ENCODE measurements around the gene CDT1. TPM values are rescaled to one million over a fixed set of nuclear protein-coding genes. Genes with fewer than 3 reads are reported as not detected.

CDT1 gene
- total RNA-seq, 4 donors from 2014 or later = 0.33 to 1.8 (median 0.99) TPM

- DNase-seq = no peak
- Histone ChIP-seq H3K4me3 (replicated peaks in 1 of 3) (no peak overlapping the region), H3K9me3 (no peaks in the 10 kb centered on the region), H3K27me3 (no peaks in the 10 kb centered on the region), H3K27ac (no peak overlapping the region), H3K4me1 (peaks cover 16 to 20% of the 10 kb centered on the region in 2 donors), H3K36me3 (no peaks in the 10 kb centered on the region)
- TF ChIP-seq POLR2A (IDR thresholded peaks at IDR 0.05) = no peak
- WGBS, 2 donors = 17 to 90% methylated on average over 1 to 6 of the region's 10 CpGs
- intact Hi-C loops (cut with DNase I) = loop anchor here (10.0 kb wide), 2 partner anchors 280 to 400 kb away; partner anchors contain the start of genes ACSF3 and ZNF778
Measured at GRCh38 chr16:88815227-88815626, 11.6 kb downstream of the CDT1 start.

- Histone ChIP-seq H3K4me1 (peaks cover 8 to 12% of the 10 kb centered on the region in 2 donors), H3K9me3 (no peaks in the 10 kb centered on the region), H3K27me3 (no peaks in the 10 kb centered on the region), H3K36me3 (no peaks in the 10 kb centered on the region), H3K4me3 (replicated peaks in 1 of 3) (no peak overlapping the region), H3K27ac (no peak overlapping the region)
- intact Hi-C loops (cut with DNase I) = loop anchor here (10.0 kb wide), 2 partner anchors 279 to 399 kb away; partner anchors contain the start of genes ACSF3 and ZNF778
- WGBS, 2 donors = 29 to 31% methylated on average over 4 to 9 of the region's 19 CpGs
- TF ChIP-seq POLR2A (IDR thresholded peaks at IDR 0.05) = no peak
- TF ChIP-seq, protein P1, sequence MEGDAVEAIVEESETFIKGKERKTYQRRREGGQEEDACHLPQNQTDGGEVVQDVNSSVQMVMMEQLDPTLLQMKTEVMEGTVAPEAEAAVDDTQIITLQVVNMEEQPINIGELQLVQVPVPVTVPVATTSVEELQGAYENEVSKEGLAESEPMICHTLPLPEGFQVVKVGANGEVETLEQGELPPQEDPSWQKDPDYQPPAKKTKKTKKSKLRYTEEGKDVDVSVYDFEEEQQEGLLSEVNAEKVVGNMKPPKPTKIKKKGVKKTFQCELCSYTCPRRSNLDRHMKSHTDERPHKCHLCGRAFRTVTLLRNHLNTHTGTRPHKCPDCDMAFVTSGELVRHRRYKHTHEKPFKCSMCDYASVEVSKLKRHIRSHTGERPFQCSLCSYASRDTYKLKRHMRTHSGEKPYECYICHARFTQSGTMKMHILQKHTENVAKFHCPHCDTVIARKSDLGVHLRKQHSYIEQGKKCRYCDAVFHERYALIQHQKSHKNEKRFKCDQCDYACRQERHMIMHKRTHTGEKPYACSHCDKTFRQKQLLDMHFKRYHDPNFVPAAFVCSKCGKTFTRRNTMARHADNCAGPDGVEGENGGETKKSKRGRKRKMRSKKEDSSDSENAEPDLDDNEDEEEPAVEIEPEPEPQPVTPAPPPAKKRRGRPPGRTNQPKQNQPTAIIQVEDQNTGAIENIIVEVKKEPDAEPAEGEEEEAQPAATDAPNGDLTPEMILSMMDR (IDR thresholded peaks at IDR 0.05) = peak; percentile 18 to 72 (median 57)
- DNase-seq = peak; percentile 49
Measured at GRCh38 chr16:88815901-88816589, 12.5 kb downstream of the CDT1 start.

DNA sequence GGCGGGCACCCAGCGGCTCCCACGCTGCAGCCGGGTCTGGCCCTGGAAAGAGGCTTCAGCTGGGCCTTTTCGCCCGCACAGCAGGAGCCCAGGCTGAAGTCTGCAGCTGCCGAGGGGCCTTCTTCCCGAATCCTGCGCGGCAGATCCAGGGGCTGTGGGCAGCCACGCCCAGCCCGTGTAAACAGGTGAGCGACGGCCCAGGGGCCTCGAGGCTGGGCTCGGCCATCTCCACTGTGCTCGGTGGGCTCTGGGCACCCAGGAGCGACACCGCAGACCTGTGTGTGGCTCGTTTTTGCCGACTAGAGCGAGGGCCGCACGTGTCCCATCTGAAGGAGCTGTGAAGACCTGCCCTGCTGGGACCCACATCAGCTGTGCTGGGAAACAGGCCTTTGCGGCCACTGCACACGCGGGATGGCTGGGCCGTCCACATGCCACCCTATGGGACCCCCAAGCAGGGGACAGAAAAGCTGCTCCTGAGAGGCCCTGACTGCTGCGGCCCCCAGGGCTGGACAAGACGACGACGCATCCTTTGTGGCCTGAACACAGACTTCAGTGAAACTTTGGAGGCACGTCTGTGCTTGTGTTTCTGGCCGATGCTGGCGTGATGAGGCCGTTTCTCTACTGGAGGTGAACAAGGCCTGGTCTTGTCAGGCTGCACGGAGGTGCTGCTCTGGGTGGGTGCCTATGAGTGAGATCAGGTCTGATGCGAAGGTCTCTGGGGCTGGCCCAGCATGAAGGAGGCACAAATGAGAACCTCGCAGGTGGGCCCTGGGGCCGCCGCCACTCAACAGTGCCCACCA is 13.3 kb downstream of the CDT1 start:
- DNase-seq = no peak
- WGBS, 2 donors = 87 to 93% methylated on average over 3 to 15 of the region's 41 CpGs
- intact Hi-C loops (cut with DNase I) = loop anchor here (10.0 kb wide), 2 partner anchors 278 to 398 kb away; partner anchors contain the start of genes ACSF3 and ZNF778
- TF ChIP-seq, protein P1 (IDR thresholded peaks at IDR 0.05) = no peak
- no peak for TF ChIP-seq POLR2A (IDR thresholded peaks at IDR 0.05)
- Histone ChIP-seq H3K36me3 (no peaks in the 10 kb centered on the region), H3K27me3 (no peaks in the 10 kb centered on the region), H3K4me1 (peaks cover 6 to 11% of the 10 kb centered on the region in 2 donors), H3K4me3 (replicated peaks in 1 of 3) (no peak overlapping the region), H3K9me3 (no peaks in the 10 kb centered on the region), H3K27ac (no peak overlapping the region)

- TF ChIP-seq, protein P1 (IDR thresholded peaks at IDR 0.05) = no peak
- TF ChIP-seq POLR2A (IDR thresholded peaks at IDR 0.05) = no peak
- Histone ChIP-seq H3K27ac (no peak overlapping the region), H3K27me3 (no peaks in the 10 kb centered on the region), H3K4me1 (peaks cover 0 to 3% of the 10 kb centered on the region in 2 donors), H3K36me3 (no peaks in the 10 kb centered on the region), H3K9me3 (no peaks in the 10 kb centered on the region), H3K4me3 (replicated peaks in 1 of 3) (no peak overlapping the region)
- WGBS, 2 donors = 81 to 89% methylated on average over 17 to 21 of the region's 40 CpGs
- intact Hi-C loops (cut with DNase I) = loop anchor here (10.0 kb wide), 2 partner anchors 277 to 397 kb away; partner anchors contain the start of genes ACSF3 and ZNF778
- no peak for DNase-seq
Measured at GRCh38 chr16:88817785-88818574, 14.4 kb downstream of the CDT1 start.

- no peak for TF ChIP-seq POLR2A (IDR thresholded peaks at IDR 0.05)
- TF ChIP-seq, protein P1 (IDR thresholded peaks at IDR 0.05) = no peak
- Histone ChIP-seq H3K4me3 (replicated peaks in 1 of 3) (no peak overlapping the region), H3K4me1 (no peaks in the 10 kb centered on the region), H3K36me3 (no peaks in the 10 kb centered on the region), H3K27ac (no peak overlapping the region), H3K9me3 (no peaks in the 10 kb centered on the region), H3K27me3 (no peaks in the 10 kb centered on the region)
- DNase-seq = no peak
- WGBS, 2 donors = 86 to 89% methylated on average over 18 of the region's 18 CpGs
- intact Hi-C loops (cut with DNase I) = loop anchor here (10.0 kb wide), 2 partner anchors 276 to 396 kb away; partner anchors contain the start of genes ACSF3 and ZNF778
Measured at GRCh38 chr16:88818575-88818874, 14.9 kb downstream of the CDT1 start.

Measured in thyroid gland (tissue), 4 donors.